IMR-90 (cell line): ENCODE results near the gene FAM217A.

ENCODE experiments used
- FOS ChIP-seq: fragments of 150-350 bp; IDR thresholded peaks from 2 replicates; pipeline ENCODE4 v1.6.1; 2016; ENCODE audit warnings: low read depth, low read length
- POLR2A ChIP-seq: IDR thresholded peaks from 2 replicates; pipeline ENCODE4 v1.6.1; 2012; ENCODE audit warnings: mild to moderate bottlenecking, low read depth, low read length
- TF ChIP-seq, protein P1 (sequence below): fragments of 150-350 bp; IDR thresholded peaks from 2 replicates; pipeline ENCODE4 v1.6.1; 2017; ENCODE audit warnings: mild to moderate bottlenecking, antibody characterized with exemption, low read length, low read depth

- TF ChIP-seq FOS (no peak), POLR2A (no peak)
- TF ChIP-seq, protein P1, sequence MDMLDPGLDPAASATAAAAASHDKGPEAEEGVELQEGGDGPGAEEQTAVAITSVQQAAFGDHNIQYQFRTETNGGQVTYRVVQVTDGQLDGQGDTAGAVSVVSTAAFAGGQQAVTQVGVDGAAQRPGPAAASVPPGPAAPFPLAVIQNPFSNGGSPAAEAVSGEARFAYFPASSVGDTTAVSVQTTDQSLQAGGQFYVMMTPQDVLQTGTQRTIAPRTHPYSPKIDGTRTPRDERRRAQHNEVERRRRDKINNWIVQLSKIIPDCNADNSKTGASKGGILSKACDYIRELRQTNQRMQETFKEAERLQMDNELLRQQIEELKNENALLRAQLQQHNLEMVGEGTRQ: no peak
Measured at GRCh38 chr6:4101298-4101697, 22.4 kb upstream of the FAM217A start.
